AG04450 (cell line): ENCODE measurements around the gene TRAPPC3L. TPM values are rescaled to one million over a fixed set of nuclear protein-coding genes. Genes with fewer than 3 reads are reported as not detected.

Source experiments
- CTCF ChIA-PET: fragments of 300-600, 350-600 bp; formaldehyde crosslinking; extraction: SDS; loops from one replicate; lab custom pipeline; 2022; ENCODE audit warnings: antibody characterized with exemption, inconsistent platforms; lab: Charles Lee
- POLR2A ChIA-PET: fragments of 350-600 bp; formaldehyde crosslinking; extraction: SDS; loops from one replicate; lab custom pipeline; 2021; ENCODE audit warnings: antibody characterized with exemption, inconsistent platforms; lab: Yijun Ruan, JAX
- DNase-seq: peaks from one replicate; pipeline ENCODE4 v3.0.0-alpha.2; 2011; ENCODE audit warnings: low read depth, low spot score
- H3K27ac ChIP-seq: one replicate; pipeline ENCODE4 v1.5.1; 2012; ENCODE audit warnings: low read depth, low read length, control low read depth
- H3K27me3 ChIP-seq: one replicate; pipeline ENCODE4 v1.6.0; 2012; ENCODE audit warnings: low read length; ENCODE audit not compliant: control insufficient read depth, insufficient read depth
- H3K4me3 ChIP-seq: 2 replicates; pipeline ENCODE4 v1.5.1; 2011; ENCODE audit warnings: mild to moderate bottlenecking, low read depth, low read length, control low read depth
- H3K9me3 ChIP-seq: 2 replicates; pipeline ENCODE4 v1.5.1; 2012; ENCODE audit warnings: low read length; ENCODE audit not compliant: control insufficient read depth, insufficient read depth
- polyA plus RNA-seq: library from polyadenylated mRNA; depleted of rRNA; stranded (reverse); fragments of >200 nt; gene quantifications from 2 replicates; pipeline ENCODE4 v1.2.3, GENCODE V29; 2011
- TF ChIP-seq, protein P1 (sequence below): IDR thresholded peaks from 2 replicates; pipeline ENCODE4 v1.5.1; 2011; ENCODE audit warnings: low read depth, low read length, control low read depth, inconsistent platforms

Gene TRAPPC3L
- polyA plus RNA-seq, 1 experiment: 0.19 TPM

DNA sequence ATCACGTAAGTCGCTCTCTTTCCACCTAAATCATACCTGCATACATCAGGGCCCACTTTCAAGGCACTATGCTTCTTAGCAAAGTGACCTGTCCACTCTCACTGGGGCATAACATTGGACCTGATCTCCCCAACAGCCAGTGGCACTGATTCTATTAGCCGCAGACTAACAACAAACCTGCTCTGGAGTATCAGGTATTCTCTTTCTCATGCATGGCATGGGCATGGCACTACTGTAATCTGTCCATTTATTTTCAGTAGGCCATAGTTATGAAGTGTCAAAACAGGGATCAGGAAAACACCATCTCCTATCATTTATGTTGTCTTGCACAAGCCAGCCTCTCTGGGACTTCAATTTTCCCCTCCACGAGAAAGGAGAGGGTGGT, 16.5 kb upstream of the TRAPPC3L start:
- Histone ChIP-seq H3K27ac (no peak overlapping the region), H3K4me3 (no peak overlapping the region), H3K9me3 (no peaks in the 10 kb centered on the region), H3K27me3 (no peaks in the 10 kb centered on the region)
- ChIA-PET CTCF (interaction anchor here (0.8 to 5.4 kb wide), 14 partner anchors 11 to 344 kb away, joined by 3 to 102 read pairs (median 4); partner anchors contain the start of gene CALHM5), POLR2A (no interaction called here)
- no peak for DNase-seq
- TF ChIP-seq, protein P1, sequence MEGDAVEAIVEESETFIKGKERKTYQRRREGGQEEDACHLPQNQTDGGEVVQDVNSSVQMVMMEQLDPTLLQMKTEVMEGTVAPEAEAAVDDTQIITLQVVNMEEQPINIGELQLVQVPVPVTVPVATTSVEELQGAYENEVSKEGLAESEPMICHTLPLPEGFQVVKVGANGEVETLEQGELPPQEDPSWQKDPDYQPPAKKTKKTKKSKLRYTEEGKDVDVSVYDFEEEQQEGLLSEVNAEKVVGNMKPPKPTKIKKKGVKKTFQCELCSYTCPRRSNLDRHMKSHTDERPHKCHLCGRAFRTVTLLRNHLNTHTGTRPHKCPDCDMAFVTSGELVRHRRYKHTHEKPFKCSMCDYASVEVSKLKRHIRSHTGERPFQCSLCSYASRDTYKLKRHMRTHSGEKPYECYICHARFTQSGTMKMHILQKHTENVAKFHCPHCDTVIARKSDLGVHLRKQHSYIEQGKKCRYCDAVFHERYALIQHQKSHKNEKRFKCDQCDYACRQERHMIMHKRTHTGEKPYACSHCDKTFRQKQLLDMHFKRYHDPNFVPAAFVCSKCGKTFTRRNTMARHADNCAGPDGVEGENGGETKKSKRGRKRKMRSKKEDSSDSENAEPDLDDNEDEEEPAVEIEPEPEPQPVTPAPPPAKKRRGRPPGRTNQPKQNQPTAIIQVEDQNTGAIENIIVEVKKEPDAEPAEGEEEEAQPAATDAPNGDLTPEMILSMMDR: no peak

DNA sequence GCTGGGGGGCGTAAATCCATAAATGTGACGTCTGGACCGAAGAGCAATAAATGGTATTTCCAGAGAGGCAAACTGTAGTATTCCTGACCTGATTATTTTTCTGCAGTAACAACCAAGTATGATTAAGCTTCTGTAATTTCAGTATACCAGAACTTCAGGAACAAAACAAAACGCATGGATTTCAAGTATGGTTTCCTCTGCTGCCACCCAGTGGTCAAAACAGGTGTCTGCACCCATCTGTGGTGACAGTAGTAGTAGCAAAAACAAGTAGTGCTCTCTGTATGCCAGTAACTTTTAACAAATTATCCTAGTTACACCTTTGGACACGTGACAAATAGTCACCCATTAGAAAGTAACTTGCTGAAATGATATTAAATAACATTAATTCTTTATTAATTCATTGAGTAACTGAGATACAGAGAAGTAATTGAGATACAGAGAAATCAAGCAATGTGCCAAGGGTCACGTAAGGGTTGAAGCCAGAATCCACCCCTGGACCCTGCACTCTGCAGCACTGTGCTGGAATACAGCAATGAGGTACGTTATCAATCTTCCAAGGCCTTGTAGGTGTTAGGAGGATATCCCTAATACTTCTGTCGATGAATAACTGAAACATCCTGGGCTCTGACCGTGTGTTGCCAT, 16.0 kb upstream of the TRAPPC3L start:
- POLR2A ChIA-PET: no interaction called here
- no peaks in the 10 kb centered on the region for H3K9me3 ChIP-seq
- peak; percentile 51 for DNase-seq
- H3K27ac ChIP-seq: no peak overlapping the region
- CTCF ChIA-PET: interaction anchor here (0.6 to 8.7 kb wide), 54 partner anchors 9 to 444 kb away, joined by 3 to 160 read pairs (median 5); partner anchors contain the start of genes CALHM5, DSE, RSPH4A and RWDD1
- H3K4me3 ChIP-seq: no peak overlapping the region
- H3K27me3 ChIP-seq: no peaks in the 10 kb centered on the region
- TF ChIP-seq, protein P1: peak; percentile 91

DNA sequence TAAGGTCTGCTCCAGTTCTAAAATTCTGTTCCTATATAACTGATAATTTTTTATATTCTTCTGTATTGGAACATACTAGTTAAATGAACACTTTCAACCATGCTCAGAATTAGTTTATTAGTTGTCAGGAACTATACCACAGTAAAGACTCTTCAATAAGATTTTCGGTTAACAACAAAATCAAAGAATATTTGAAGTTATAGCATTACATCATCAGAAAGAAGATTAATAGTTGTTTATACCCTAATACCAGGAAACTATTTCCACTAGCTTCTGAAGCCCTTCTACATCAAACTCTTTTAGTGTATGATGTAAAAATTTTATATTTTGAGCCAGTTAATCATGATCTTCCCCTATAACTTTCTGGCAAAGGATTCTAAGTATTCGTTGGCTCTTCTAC, 14.6 kb upstream of the TRAPPC3L start:
- no peaks in the 10 kb centered on the region for H3K27me3 ChIP-seq
- TF ChIP-seq, protein P1: no peak
- H3K27ac ChIP-seq: no peak overlapping the region
- ChIA-PET CTCF (interaction anchor here (1.1 to 8.7 kb wide), 28 partner anchors 9 to 343 kb away, joined by 3 to 160 read pairs (median 7); partner anchors contain the start of genes CALHM5, DSE, RWDD1 and TRAPPC3L), POLR2A (no interaction called here)
- no peak overlapping the region for H3K4me3 ChIP-seq
- H3K9me3 ChIP-seq: no peaks in the 10 kb centered on the region
- DNase-seq: no peak

DNA sequence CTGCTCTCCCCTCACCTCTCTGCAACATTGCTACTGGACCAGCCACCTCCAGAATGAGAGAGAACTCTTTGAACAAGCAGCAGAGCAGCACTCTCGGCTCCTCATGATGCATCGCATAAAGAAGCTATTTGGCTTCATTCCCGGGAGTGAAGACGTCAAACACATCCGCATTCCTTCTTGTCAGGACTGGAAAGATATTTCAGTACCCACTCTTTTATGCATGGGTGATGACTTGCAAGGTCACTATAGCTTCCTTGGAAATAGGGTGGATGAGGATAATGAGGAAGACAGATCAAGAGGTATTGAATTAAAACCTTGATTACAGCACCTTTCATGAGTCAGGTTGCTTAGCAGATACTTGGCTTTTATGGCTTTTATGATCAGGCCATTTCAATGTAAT, 12.4 kb upstream of the TRAPPC3L start:
- H3K27ac ChIP-seq: no peak overlapping the region
- H3K4me3 ChIP-seq: no peak overlapping the region
- ChIA-PET CTCF (interaction anchor here (1.1 to 8.7 kb wide), 6 partner anchors 24 to 340 kb away, joined by 4 to 160 read pairs (median 34); partner anchors contain the start of gene CALHM5), POLR2A (interaction anchor here (1.0 to 1.8 kb wide), 3 partner anchors 14 to 278 kb away, joined by 3 to 5 read pairs (median 4); partner anchors contain the start of genes RWDD1 and TSPYL1)
- no peaks in the 10 kb centered on the region for H3K9me3 ChIP-seq
- peak; percentile 88 for DNase-seq
- TF ChIP-seq, protein P1: no peak
- no peaks in the 10 kb centered on the region for H3K27me3 ChIP-seq
